ENCODE measurements around the gene SLC38A4.
"Not testable (repeated sequence)": the region's sequence is repeated elsewhere in the genome, so short reads cannot be mapped to it uniquely, and the experiment has no call there.

The SLC38A4 gene

DNA sequence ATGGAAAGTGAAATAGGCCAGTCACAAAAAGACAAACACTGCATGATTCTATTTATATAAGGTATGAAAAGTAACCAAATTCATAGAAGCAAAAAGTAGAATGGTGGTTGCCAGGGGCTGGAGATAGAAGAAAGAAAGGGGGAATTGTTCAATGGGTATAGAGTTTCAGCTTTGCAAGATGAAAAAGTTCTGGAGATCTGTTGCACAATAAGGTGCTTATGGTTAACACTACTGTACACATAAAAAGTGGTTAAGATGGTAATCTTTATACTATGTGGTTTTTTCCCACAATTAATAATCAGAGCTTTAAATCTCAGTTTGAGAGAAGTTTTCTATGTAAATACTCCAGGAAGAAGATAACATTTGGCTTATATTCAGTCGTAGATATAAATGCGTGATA lies 73.4 kb downstream of the SLC38A4 start:
- no peak for DNase-seq (ENCODE audit: low read depth, low spot score)
- no peaks in the 10 kb centered on the region for H3K27me3 ChIP-seq (ENCODE audit: control insufficient read depth, insufficient read depth, low read length)
- no CpG with 5 or more reads among the region's 2 CpGs for WGBS (ENCODE audit: insufficient coverage, insufficient read length)
- no peaks in the 10 kb centered on the region for H3K4me1 ChIP-seq (ENCODE audit: control insufficient read depth, insufficient read depth, low read length)
- H3K4me3 ChIP-seq (ENCODE audit: low read length), result no peak overlapping the region
- no peaks in the 10 kb centered on the region for H3K9me3 ChIP-seq (ENCODE audit: control insufficient read depth, insufficient read depth, low read length)
- no peaks in the 10 kb centered on the region for H3K36me3 ChIP-seq (ENCODE audit: control insufficient read depth, insufficient read depth, low read length)
- H3K27ac ChIP-seq (ENCODE audit: low read length), result no peak overlapping the region

DNA sequence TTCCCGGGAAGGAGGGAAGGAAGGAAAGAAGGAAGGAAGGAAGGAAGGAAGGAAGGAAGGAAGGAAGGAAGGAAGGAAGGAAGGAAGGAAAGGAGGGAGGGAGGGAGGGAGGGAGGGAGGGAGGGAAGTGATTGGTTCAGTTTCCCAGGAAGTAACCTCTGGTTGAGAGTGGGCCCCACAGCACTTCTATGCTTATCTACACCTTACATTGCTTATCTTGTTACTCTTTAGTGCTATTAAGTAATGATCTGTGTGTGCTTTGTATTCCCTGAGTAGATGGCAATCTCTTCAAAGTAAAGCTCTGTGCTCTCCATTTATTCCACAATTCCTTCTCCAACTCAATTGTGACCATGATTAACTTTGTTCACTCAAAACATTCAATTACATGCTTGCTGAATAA lies 74.6 kb downstream of the SLC38A4 start:
- Histone ChIP-seq H3K27me3 (ENCODE audit: control insufficient read depth, insufficient read depth, low read length) (no peaks in the 10 kb centered on the region), H3K4me3 (ENCODE audit: low read length) (no peak overlapping the region), H3K9me3 (ENCODE audit: control insufficient read depth, insufficient read depth, low read length) (no peaks in the 10 kb centered on the region), H3K4me1 (ENCODE audit: control insufficient read depth, insufficient read depth, low read length) (no peaks in the 10 kb centered on the region), H3K36me3 (ENCODE audit: control insufficient read depth, insufficient read depth, low read length) (no peaks in the 10 kb centered on the region), H3K27ac (ENCODE audit: low read length) (no peak overlapping the region)
- no peak for DNase-seq (ENCODE audit: low read depth, low spot score)
- no CpG with 5 or more reads among the region's 1 CpG for WGBS (ENCODE audit: insufficient coverage, insufficient read length)

DNA sequence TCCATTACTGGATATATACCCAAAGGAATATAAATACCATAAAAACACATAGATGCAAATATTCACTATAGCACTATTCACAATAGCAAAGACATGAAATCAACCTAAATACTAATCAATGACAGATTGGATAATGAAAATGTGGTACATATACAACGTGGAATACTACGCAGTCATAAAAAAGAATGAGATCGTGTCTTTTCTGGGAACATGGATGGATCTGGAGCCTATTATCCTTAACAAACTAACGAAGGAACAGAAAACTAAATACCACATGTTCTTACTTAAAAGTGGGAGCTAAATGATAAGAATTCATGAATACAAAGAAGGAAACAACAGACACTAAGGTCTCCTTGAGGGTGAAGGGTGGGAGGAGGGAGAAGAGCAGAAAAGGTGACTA lies 76.5 kb downstream of the SLC38A4 start:
- no peaks in the 10 kb centered on the region for H3K4me1 ChIP-seq (ENCODE audit: control insufficient read depth, insufficient read depth, low read length)
- H3K27ac ChIP-seq (ENCODE audit: low read length), result no peak overlapping the region
- DNase-seq (ENCODE audit: low read depth, low spot score), result no peak
- no peaks in the 10 kb centered on the region for H3K9me3 ChIP-seq (ENCODE audit: control insufficient read depth, insufficient read depth, low read length)
- H3K4me3 ChIP-seq (ENCODE audit: low read length), result no peak overlapping the region
- no peaks in the 10 kb centered on the region for H3K27me3 ChIP-seq (ENCODE audit: control insufficient read depth, insufficient read depth, low read length)
- WGBS (ENCODE audit: insufficient coverage, insufficient read length), result no CpG with 5 or more reads among the region's 4 CpGs
- no peaks in the 10 kb centered on the region for H3K36me3 ChIP-seq (ENCODE audit: control insufficient read depth, insufficient read depth, low read length)

DNA sequence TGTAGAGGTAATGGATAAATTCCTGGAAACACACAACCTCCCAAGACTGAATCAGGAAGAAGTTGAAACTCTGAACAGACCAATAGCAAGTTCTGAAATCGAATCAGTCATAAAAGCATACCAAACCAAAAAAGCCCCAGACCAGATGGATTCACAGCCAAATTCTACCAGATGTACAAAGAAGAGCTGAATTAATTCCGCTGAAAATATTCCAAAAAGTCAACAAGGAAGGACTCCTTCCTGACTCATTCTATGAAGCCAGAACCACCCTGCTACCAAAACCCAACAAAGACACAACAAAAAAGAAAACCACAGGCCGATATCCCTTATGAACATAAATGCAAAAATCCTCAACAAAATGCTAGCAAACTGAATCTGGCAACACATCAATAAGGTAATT lies 81.5 kb downstream of the SLC38A4 start:
- WGBS (ENCODE audit: insufficient coverage, insufficient read length), result no CpG with 5 or more reads among the region's 3 CpGs
- Histone ChIP-seq H3K27me3 (ENCODE audit: control insufficient read depth, insufficient read depth, low read length) (no peaks in the 10 kb centered on the region), H3K36me3 (ENCODE audit: control insufficient read depth, insufficient read depth, low read length) (no peaks in the 10 kb centered on the region), H3K4me3 (ENCODE audit: low read length) (no peak overlapping the region), H3K27ac (ENCODE audit: low read length) (no peak overlapping the region), H3K4me1 (ENCODE audit: control insufficient read depth, insufficient read depth, low read length) (no peaks in the 10 kb centered on the region), H3K9me3 (ENCODE audit: control insufficient read depth, insufficient read depth, low read length) (no peaks in the 10 kb centered on the region)
- DNase-seq (ENCODE audit: low read depth, low spot score), result no peak

DNA sequence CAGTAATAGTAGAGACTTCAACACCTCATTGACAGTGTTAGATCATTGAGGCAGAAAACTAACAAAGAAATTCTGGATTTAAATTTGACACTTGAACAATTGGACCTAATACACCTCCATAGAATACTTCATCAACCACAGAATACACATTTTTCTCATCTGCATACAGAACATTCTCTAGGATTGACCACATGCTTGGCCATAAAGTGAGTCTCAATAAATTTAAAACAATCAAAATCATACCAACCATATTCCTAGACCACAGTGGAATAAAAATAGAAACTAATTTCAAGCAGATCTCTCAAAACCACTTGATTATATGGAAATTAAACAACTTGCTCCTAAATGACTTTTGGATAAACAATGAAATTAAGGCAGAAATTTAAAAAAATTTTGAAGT lies 82.3 kb downstream of the SLC38A4 start:
- no peak overlapping the region for H3K27ac ChIP-seq (ENCODE audit: low read length)
- H3K27me3 ChIP-seq (ENCODE audit: control insufficient read depth, insufficient read depth, low read length), result no peaks in the 10 kb centered on the region
- no peaks in the 10 kb centered on the region for H3K9me3 ChIP-seq (ENCODE audit: control insufficient read depth, insufficient read depth, low read length)
- H3K36me3 ChIP-seq (ENCODE audit: control insufficient read depth, insufficient read depth, low read length), result no peaks in the 10 kb centered on the region
- H3K4me3 ChIP-seq (ENCODE audit: low read length), result no peak overlapping the region
- DNase-seq (ENCODE audit: low read depth, low spot score), result no peak
- no peaks in the 10 kb centered on the region for H3K4me1 ChIP-seq (ENCODE audit: control insufficient read depth, insufficient read depth, low read length)

- WGBS (ENCODE audit: insufficient coverage, insufficient read length), result no CpG with 5 or more reads among the region's 1 CpG
- H3K36me3 ChIP-seq (ENCODE audit: control insufficient read depth, insufficient read depth, low read length); H3K4me1 ChIP-seq (ENCODE audit: control insufficient read depth, insufficient read depth, low read length); H3K9me3 ChIP-seq (ENCODE audit: control insufficient read depth, insufficient read depth, low read length); DNase-seq (ENCODE audit: low read depth, low spot score); H3K27me3 ChIP-seq (ENCODE audit: control insufficient read depth, insufficient read depth, low read length); H3K4me3 ChIP-seq (ENCODE audit: low read length); H3K27ac ChIP-seq (ENCODE audit: low read length): not testable (repeated sequence)
Measured at GRCh38 chr12:46742271-46742670, 83.5 kb downstream of the SLC38A4 start.

GRCh38 chr12:46725332-46725731 lies 100.5 kb downstream of the SLC38A4 start:
- no peak overlapping the region for H3K4me3 ChIP-seq (ENCODE audit: low read length)
- no peak for DNase-seq (ENCODE audit: low read depth, low spot score)

GRCh38 chr12:46723629-46724419 lies 102.0 kb downstream of the SLC38A4 start:
- H3K27me3 ChIP-seq (ENCODE audit: control insufficient read depth, insufficient read depth, low read length), result no peaks in the 10 kb centered on the region
- no peak for DNase-seq (ENCODE audit: low read depth, low spot score)
- H3K9me3 ChIP-seq (ENCODE audit: control insufficient read depth, insufficient read depth, low read length), result no peaks in the 10 kb centered on the region
- no peaks in the 10 kb centered on the region; the same call in 1 of the 2 replicates for H3K36me3 ChIP-seq (ENCODE audit: control insufficient read depth, insufficient read depth, low read length)
- H3K4me1 ChIP-seq (ENCODE audit: control insufficient read depth, insufficient read depth, low read length), result no peaks in the 10 kb centered on the region
- H3K4me3 ChIP-seq (ENCODE audit: low read length), result no peak overlapping the region
- no CpG with 5 or more reads among the region's 3 CpGs for WGBS (ENCODE audit: insufficient coverage, insufficient read length)
- H3K27ac ChIP-seq (ENCODE audit: low read length), result no peak overlapping the region

More at GRCh38 chr12:46725332-46725731, 100.5 kb downstream of the SLC38A4 start:
- no peak overlapping the region for H3K27ac ChIP-seq (ENCODE audit: low read length)
- no peaks in the 10 kb centered on the region for H3K4me1 ChIP-seq (ENCODE audit: control insufficient read depth, insufficient read depth, low read length)
- no peaks in the 10 kb centered on the region for H3K27me3 ChIP-seq (ENCODE audit: control insufficient read depth, insufficient read depth, low read length)
- WGBS (ENCODE audit: insufficient coverage, insufficient read length), result no CpG with 5 or more reads among the region's 2 CpGs
- H3K36me3 ChIP-seq (ENCODE audit: control insufficient read depth, insufficient read depth, low read length), result no peaks in the 10 kb centered on the region; the same call in 1 of the 2 replicates
- no peaks in the 10 kb centered on the region for H3K9me3 ChIP-seq (ENCODE audit: control insufficient read depth, insufficient read depth, low read length)

DNA sequence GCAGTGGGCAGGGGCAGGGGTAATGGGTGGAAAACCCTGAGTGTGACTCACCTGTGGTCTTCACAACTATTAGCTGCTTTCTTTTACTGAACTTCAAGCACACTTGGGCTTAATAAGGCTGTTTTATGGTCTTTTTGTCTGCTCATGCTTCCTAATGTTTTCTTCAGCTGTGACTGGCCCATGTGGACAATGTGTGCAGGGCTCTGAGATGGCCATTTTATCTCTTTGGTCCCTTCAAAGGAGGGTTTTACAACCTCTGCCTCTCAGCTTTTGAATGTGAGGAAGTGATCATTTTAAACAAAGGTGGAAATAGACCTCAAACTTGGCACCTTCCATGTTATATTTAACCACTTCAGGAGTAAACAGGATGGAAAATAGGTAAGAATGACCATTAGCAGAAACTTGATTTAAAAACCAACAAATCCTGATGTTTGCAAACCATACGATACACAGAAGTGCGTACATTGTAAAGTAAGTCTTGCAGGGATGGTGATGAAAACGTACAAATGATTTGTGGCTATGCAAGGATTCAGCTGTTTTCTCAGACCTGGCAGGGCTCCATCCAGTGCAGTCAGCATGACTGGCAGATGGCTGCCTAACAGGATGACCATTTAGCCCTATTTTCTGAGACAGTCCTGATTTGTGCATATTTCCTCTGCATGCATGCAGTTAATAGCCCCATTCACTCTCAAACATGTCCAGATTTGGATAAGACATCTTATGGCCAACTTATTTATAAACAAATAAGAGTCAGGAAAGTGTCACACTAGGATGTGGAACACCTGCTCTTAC lies 103.2 kb downstream of the SLC38A4 start:
- Histone ChIP-seq H3K27me3 (ENCODE audit: control insufficient read depth, insufficient read depth, low read length) (no peaks in the 10 kb centered on the region), H3K4me1 (ENCODE audit: control insufficient read depth, insufficient read depth, low read length) (no peaks in the 10 kb centered on the region), H3K9me3 (ENCODE audit: control insufficient read depth, insufficient read depth, low read length) (no peaks in the 10 kb centered on the region), H3K36me3 (ENCODE audit: control insufficient read depth, insufficient read depth, low read length) (no peaks in the 10 kb centered on the region), H3K27ac (ENCODE audit: low read length) (no peak overlapping the region), H3K4me3 (ENCODE audit: low read length) (no peak overlapping the region)
- no peak for DNase-seq (ENCODE audit: low read depth, low spot score)
- WGBS (ENCODE audit: insufficient coverage, insufficient read length), result no CpG with 5 or more reads among the region's 3 CpGs

- Histone ChIP-seq H3K4me3 (ENCODE audit: low read length) (no peak overlapping the region), H3K4me1 (ENCODE audit: control insufficient read depth, insufficient read depth, low read length) (no peaks in the 10 kb centered on the region), H3K27ac (ENCODE audit: low read length) (no peak overlapping the region), H3K36me3 (ENCODE audit: control insufficient read depth, insufficient read depth, low read length) (no peaks in the 10 kb centered on the region), H3K27me3 (ENCODE audit: control insufficient read depth, insufficient read depth, low read length) (no peaks in the 10 kb centered on the region), H3K9me3 (ENCODE audit: control insufficient read depth, insufficient read depth, low read length) (no peaks in the 10 kb centered on the region)
- no peak for DNase-seq (ENCODE audit: low read depth, low spot score)
- no CpG with 5 or more reads among the region's 3 CpGs for WGBS (ENCODE audit: insufficient coverage, insufficient read length)
Measured at GRCh38 chr12:46718495-46718894, 107.3 kb downstream of the SLC38A4 start.
